SIG-M5 treated with dmso at 0.1 percent for 504 hours (cell line): Measurements from ENCODE around the gene CABP7.

Source experiments
- DNase-seq: peaks from one replicate; lab custom pipeline; 2025; ENCODE audit not compliant: unreplicated experiment; lab: John Stamatoyannopoulos, UW

CABP7 gene

DNA sequence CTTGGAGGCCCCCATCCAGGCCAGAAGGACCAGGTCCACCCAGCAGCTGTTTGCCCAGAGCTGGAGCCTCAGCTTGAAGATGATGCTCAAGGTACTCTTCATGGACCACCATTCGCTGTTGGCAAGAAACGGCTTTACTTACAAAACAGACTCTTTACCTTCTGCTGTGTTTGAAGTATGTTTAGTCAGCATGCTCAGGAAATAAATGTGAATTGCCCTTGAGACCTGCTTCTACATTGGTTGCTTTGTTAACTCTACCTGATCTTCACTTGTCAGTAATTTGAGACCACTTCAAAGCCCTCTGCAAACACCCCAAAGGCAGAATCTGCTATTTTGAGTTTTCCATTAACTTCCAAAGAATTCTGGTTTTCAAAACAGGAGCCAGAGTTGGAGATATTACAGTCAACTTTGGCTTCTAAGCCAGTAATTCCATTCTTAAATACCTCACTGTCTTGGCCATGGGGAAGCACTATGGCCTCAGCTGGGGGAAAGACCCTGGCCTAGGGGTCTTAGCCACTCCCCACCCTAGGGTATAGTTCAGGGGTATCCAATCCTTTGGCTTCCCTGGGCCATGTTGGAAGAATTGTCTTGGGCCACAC, 50.0 kb downstream of the CABP7 start:
- DNase-seq: no peak

GRCh38 chr22:29772170-29772641, 52.4 kb downstream of the CABP7 start:
- DNase-seq: peak; percentile 11

- no peak for DNase-seq
These were observed 53.4 kb downstream of the CABP7 start for GRCh38 chr22:29773233-29773632.

- DNase-seq: no peak
These were observed 60.4 kb downstream of the CABP7 start for GRCh38 chr22:29780220-29780619.

DNA sequence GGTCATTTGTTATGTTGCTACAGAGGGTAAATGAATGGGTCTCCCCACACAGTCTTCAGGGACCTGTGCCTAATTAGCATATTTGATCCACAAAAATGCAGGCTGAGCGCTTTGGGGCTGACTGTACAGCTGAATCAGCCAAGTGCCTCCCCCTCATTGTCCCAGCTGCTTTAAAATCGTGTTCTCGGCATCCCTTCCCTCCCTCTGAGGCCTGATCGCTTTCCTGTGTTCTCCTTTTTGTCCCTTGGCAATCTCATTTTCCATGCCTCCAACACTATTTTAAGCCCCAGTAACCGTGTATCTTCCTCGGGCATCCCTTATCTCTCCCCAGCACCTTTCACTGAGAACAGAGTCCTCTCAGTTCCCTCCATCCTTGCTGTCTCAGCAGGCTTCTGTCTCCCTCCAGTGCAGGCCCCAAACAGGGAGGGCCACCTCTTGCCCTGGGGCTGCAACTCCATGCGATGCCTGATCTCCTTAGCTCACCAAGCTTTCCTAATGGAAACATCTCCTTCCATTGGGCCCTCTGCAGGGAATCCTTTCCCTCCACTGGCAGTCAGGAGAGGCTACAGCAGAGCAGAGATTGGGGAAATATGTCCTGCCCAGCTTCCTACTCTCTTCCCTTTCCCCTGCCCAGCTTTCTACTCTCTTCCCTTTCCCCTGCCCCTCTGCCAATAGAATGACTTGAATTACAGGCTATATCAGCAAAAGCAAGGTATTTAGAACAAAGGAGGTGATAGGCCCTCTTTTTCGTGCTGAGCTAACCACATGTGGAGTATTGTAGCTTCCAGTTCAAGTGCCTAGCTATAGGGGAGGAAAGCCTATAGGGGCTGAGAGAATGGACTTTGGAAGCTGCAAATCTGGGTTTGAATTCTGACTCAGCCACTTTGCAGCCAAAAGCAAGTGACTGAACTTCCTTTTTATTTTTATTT, 61.2 kb downstream of the CABP7 start:
- DNase-seq: no peak
